Stimulated activated CD4-positive, alpha-beta T cell treated with anti-CD3 and anti-CD28 coated beads, Interleukin-1b, Interleukin-23, amount 100 ng/mL, for 48 hours (primary cell): Measurements from ENCODE around the gene DAB1.

Experiments used
- DNase-seq: peaks from one replicate; pipeline ENCODE4 v3.0.0-alpha.2; 2020

Gene DAB1

DNA sequence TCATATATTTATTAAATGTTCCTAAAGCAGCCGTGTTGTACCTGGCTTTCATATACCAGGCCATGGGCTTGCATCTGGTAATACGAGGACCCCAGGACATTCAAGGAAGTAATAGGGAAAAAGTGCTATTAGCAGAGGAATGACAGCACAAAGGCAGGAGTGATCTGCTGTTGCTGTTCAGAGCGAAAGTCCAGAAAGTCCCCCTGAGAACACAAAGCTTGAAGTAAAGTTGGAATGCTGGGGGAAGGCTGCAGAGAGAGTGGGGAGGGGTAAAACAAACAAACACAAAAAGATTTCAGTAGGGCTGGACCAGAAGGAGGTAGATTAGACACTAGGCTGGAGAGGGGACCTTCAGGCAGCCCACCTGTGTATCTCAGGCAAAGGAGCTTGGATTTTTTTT lies 363.4 kb downstream of the DAB1 start:
- DNase-seq: no peak

DNA sequence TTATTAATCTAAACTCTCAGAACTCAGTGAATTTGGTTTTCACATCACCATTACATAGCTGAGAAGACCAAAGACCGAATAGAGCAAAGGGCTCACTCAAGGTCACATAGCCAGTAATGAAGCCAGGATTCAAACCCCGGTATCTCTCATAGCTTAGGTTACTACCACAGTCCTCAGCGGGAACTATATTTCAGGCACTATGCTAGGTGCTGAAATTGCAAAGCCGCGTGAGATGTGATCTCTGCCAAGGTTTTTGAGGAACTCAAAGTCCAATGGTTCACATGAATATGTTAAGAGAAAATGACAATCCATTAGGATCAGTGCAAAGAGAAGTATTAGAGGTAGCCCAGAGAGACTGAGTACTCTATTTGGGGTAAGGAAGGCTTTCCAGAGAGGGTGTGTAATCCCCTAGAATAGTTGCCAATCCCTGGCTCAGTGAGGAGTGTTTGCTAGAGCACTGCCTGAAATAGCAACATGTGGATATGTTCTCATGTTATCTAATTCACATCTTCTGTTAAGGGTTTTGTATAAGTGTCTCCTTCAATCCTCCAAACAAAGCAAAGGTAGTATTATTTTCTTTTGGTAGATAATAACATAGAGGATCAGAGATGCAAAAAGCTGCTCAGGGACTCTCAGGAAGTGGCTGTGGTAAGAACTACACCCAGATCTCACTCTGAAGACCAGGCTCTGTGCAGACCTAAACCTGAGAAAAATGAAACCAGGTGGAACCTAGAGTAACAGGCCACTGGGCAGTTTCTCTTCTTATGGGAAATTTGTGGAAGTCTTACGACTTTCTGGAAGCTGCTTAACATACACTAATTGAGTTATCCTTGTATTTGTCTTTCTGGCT lies 365.0 kb downstream of the DAB1 start:
- DNase-seq: no peak

DNA sequence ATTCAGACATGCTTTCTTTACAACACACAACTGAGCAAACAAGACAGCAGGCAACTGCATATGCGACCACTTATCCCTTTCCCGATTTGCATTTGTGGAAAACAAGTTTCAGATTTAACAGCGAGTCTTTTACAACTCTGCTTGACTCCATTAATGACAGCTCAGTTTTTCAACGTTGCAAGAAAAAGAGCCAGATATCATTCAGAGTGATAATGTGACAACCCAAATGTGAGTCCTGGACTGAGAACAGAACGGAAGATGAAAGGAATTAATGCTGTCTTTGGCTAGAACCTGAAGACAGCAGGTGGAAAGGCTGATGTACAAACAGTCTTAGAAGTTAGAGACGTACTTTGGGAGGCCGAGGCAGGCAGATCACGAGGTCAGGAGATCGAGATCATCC lies 375.0 kb downstream of the DAB1 start:
- DNase-seq: no peak

DNA sequence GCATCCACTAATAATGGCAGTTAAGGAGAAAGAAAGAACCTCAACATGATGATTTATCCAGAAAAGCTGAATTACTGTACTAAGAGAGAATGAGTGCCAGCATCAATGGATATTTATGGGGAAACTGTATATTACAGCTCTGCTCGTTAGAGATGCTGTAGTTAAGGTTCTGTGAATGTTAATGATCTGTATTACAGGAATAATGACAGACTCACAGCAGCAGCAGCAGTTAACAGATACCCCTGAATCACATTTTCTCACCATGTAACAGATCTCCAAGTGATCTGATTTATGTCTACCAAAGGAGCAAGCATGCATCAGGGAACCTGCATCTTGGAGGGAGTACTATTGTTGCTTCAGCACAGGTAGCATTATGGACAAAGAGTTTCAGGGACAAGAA lies 377.4 kb downstream of the DAB1 start:
- no peak for DNase-seq

DNA sequence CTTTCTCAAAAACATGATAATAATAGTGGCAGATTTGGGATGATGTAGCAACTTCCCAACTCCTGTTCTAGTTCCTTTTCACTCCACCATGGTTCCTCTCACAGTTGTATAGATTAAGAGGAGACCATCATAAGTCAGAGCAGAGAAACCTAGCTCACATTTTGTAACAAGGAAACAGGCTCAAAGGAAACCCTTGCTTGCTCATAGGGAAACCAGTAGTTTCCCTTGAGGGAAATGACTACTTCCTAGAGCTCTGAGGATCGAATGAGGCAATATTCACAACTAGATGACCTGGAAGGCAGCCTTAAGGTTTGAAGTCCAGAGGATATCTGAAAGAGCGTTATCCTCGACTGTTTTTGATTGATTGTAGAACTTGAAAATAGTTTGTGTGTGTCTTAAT lies 382.0 kb downstream of the DAB1 start:
- no peak for DNase-seq

DNA sequence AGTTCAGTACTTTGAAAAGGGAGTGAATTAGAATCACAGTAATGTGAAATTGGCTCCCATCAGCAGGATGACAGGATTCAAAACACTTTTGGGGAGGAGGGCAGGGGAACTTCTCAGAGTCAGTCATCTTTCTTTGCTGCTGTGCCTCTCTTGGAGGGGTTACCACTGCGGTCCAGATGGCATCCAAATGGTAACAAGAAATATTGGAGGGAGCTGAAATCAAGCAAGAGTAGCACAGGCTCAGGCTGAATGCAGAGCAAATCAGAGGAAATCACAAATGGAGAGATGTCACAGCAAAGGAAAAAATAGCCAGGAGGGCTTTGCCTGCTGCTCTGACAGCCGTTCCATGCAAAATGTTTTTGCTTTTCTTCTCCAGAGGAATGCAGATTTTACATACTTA lies 383.0 kb downstream of the DAB1 start:
- no peak for DNase-seq

DNA sequence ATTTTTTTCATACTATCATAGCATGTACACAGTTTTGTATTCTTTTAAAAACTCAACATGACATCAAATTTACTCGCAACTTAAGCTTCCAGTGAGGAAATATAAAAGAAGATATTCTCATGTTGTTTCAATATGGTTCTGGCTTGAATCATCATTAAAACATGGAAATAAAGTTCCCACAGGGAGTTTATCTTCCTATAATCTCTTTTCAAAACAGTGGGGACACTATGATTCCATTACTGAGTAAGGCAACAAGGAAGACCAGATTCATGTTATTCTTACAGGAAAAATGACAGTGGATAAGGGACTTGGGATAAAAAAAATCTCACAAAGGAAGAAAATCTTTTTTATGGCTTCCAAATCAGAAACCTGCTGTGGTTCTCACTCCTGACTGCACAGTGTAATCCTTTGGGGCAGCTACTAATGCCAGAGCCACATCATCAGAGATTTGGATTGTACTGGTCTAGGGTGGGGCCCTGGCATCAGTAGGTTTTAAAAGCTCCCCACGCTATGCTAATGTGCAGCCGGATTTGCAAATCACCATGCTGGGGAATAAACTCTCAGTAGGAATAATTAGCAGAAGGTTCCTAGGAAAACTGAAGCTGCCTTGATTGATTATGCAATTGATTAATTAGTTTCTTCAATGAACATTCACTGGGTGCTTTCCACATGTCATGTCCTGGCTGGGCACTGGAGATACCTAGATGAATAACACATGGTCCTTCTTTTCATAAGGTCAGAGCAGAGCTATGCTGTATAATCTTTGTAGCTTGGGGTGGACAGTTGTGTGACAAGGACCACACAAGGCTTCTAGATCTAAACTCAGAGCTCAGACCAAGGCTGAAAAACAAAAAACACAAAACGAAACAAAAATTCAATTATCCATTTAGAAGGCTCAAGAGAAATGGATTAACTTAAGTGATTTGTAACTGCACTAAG lies 386.9 kb downstream of the DAB1 start:
- DNase-seq: no peak

DNA sequence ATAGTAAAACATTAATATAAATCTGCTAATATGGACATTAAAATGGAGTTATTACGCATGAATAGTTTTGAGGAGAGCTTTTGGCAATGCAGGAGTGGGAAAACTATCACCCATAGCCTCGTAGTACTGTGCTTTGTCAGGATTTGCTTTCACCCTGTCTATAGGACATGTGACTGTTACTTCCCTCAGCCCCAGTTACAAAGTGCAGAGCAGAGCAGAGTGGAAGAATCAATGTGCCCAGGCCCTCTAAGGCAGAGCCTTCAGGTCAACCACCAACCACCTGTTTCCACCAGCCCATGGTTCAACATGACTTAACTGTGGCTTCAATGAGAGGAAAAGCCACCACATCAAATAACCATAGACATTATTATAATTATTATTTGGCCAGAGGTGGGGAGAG lies 389.1 kb downstream of the DAB1 start:
- no peak for DNase-seq

DNA sequence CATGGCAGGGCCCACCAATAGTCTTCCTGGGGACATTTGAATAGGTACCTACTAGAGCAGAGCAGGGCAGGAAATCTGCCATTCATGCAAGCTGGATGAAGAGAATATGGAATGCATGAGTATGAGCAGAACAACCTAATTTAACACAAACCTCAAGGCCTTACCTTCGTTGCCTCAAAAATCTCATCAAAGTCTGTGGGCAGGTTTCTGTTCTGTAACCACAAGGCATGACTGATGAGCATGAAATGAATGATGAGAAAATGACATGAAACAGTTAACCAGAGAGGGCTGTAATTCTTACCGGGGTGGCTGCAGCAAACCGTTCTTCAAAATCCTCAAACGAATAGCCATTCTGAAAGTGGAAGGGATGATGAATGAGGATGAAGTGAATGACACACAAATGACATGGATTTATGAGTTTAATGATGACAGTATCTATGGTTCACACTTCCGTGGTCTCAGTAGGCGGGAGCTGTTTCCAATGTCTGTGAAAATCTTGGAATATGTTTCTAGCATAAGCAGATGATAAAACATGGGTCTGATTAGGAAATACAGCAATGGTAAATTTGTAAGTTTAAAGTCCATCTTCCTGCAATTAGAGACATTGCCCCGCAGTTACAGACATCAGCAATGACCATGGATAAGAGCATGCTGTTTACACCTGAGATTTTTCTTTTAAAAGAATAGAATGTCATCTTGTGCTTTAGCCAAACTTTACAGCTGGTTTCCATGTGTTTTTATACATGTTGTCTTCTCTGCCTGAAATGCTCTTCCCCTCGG lies 390.4 kb downstream of the DAB1 start:
- DNase-seq: peak; percentile 20

DNA sequence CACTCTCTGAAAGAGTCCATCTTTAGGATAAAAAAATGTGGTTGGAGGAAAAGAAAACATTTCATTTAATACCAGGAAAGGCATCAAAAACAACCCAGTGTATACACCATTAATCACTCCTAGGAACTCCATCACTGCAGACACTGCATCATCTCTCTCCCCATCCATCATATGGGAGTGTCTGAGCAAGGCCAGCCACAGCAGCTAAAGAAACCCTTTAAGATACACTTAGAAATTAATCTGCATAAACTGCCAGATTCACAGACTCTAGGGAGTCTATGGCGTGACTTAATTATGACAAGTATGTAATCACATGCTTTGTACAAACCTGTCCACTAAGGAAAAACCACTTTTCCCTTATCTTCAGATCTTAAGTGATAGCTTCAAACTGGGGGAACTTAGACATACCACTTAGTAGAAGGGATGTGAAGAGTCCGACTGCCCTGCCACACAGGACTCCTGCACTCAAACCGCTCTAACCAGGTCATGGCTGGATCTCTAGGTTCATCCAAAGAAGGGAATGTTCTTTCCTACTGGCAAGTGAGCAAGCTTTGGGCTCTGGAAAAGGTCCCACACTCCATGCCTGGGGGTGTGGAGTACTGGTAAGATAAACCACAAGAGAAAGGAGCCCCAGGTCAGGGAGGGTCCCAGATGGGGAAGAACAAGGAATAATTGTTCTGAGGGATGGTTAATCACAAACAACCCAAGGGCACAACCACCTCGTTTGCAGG lies 397.1 kb downstream of the DAB1 start:
- DNase-seq: no peak

DNA sequence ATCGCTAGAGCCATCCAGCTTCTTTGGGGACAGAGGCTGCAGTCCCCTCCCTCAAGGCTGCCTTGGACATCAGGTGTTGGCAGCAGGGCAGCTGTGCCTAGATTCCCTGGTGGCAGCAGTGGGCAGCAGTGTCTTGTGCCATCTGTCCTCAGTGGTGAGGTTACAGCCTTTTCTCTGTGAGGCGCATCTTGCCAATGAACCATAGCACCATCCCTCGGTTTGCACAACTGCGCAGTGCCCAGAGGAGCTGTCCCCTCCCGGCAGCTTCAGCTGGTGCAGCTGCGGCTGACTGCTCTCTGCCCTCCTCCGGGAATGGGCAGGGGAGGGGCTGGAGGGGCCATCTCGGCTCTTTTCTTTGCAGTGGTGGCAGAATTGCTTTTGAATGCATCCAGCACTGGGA lies 399.0 kb downstream of the DAB1 start:
- no peak for DNase-seq

DNA sequence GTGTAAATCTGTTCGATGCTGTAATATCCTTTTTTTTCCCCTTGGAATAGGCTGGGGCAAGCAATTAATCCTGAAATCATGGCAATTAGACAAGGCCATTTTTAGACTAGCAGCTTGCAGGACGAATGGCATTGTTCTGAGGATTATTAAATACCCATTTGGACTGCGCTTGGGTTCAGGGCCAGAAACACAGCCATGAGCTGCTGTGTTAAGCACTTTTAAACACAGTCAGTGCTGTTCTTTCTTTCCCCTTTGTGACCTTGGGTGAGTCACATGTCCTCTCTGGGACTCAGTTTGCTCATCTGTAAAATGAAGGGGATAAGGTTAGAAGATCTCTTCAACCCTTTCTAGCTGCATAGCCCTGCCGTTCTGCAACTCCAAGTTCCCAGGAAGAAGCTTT lies 399.4 kb downstream of the DAB1 start:
- no peak for DNase-seq

DNA sequence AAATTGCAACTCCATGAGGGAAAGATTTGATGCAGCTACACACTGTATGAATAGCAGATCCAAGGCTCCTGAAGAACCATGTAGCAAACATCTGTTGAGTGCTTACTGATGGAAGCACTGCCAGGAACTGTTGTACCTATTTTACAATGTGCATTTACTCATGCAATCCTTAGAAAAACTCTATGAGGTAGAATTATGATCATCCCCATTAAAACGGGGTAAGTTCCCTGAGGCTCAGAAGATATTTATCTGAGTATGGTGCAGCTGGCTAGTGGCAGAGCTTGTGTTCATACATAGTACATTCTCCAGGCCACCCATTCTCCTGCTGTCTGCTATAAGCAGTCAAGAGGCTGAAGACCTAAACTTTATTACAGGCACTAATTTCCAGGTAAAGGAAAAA lies 403.6 kb downstream of the DAB1 start:
- DNase-seq: no peak

DNA sequence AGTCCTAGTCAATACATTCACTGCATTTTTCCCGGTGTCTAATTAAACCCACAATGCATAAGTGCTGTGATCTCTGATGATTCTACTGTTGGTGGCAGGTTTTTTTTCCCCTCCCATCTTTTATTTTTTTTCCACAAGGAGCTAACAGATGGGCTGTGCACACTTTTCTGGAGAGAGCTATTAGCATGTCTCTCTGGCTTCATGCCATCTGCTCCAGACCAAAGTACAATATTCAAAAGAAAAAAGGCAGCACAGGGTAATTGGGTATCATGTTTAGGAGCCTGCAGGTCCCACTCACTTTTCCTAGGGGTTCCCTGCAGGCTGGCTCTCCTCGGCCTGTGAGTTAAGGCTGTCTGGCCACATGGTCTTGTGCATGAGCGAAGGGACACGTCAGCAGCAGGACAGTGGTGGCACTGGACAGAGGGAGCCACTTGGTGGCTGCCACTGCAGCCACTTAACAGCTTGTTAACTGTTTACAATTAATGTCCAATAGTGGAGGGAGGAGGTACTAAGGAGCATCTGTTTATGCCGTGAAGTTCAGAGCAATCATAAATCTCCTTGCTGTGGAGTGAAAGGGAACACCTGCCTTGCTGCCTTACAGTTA lies 404.5 kb downstream of the DAB1 start:
- DNase-seq: no peak

DNA sequence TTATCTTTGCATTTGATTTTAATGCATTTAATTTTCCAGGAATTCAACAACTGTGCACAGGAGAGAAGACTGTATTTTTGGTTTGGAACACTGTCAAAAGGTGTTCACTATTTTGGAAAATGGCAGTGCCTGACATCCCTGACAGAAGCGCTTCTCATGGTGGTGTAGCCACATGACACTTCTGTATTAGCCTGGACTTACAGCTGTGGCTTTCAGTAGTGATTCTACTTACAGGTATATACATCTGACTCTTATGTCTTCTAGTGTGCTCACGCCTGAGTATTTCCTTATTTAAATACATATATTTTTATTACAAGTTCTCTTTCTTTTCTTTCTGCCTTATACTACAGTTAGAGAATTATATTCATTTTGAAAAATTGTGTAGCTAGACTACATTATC lies 405.7 kb downstream of the DAB1 start:
- no peak for DNase-seq

DNA sequence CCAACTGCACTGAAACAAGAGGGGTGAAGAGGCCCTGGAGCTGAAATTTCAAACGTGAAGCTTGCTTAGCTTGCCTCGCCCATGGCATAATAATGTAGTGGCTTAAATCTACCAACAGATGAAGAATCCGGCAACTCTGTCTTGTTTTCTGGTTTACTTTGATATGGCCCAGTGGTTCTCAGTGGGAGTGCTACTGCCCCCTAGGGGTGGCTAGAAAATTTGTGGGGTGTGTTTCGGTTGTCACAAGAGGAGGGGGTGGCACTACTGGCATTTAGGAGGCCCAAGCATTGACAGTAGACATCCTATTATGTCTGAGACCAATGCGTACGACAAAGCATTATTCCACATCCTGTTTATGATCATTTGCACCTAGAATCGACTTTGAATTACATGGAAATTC lies 406.1 kb downstream of the DAB1 start:
- DNase-seq: no peak

DNA sequence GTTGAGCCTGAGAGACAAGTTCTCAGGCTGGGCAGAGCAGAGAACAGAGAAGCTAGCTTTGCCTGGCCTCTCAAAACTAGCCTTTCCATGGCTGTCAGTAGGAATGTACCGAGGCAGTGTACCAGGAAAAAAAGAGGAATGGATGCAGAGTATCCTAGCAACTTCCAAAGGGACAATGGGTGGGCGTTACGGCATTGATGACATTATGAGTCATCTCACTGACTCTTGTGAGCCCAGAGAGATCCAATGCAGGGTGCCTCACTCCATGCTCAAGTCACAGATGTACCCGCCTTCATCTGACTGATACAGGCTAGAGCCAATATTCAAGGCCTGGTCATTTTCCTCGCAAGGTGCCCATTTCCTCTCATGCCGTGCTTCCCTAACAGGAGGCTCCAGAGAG lies 406.7 kb downstream of the DAB1 start:
- DNase-seq: no peak

DNA sequence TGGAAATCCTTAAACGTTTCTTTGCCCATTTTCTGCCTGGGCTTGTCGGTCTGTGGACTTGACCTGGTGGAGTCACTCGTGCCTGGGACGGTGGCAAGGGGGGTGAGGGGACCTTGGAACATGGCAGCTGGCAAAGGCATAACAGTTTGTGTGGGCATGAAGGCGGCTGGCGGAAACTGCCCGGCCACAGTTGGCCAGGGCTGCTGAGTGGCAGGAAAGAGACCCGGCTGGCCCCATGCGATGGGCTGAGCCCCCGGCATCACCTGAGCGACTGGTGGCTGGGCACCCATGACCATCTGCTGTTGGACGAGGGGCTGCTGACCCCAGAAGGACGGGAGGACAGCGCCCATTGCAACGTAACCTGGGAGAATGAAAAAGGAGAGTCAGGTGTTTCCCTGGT lies 408.8 kb downstream of the DAB1 start:
- no peak for DNase-seq

DNA sequence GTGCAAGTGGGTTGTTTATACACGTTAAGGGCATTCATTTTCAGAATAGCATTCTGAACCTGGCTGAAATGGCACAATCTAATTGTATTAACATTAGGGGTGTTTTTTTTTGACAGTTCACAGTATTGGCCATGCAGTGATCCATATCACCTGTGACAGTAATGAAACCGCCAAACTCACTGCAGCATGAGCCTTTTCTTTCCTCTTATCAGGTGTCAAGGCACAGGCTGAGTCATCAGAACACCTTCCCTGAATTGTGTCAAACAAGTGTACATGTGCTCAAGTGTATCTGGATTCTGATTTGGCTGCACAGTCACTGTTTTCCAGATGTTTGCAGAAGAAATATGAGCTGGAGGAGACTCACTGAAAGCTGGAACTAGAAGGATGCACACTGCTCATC lies 410.3 kb downstream of the DAB1 start:
- DNase-seq: no peak

DNA sequence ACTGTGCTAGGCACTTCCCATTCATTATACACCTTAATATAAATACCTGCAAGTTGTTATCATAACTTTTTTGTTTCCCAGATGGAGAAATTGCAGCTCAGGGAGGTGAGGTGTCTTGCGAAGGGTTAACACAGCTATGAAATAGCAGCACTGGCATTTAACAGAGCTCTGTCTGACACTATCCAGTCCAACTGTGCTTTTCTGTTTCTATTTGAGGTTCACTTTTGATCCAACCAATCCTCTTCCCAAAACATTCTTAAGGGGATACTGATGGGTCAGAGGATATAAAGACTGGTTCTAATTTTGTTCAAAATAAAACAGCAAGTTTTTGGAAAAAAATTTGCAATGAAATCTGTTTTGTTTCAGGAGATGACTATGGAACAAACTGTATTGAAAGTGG lies 411.5 kb downstream of the DAB1 start:
- DNase-seq: no peak

DNA sequence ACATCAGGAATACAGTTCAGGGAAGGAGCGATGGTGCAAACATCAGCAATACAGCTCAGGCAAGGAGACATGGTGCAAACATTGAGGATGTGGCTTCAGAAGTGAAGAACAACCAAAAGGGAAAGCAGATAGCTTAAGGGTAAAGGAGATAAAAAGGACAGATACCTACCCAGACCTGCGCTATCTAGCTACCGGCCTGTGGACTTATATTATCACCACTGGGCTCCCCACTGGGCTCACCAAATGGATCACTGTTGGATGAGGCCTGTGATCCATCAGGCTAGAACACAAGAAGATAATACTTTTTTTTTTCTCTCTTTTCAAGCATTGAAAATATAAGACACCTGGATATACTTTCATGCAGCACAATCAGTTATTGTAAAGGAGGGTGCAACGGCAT lies 413.3 kb downstream of the DAB1 start:
- DNase-seq: no peak

DNA sequence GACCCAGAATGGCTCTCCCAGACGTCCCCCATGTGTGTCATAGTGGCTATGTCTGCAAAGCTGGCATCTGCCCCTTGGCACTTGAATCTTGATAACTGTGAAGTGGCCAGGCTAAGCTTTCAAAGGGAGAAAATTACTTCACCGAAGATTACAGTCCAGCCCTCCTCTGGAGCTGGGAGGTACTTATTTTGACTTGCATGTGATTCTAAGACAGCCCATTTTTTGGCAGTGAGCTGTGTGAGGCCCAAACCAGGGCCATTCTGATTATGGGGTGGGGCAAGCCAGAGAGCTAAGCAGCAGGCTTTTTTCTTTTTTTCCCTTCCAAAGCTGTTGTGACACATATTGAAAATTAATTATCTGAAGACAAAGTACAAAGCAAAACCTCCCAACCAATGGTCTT lies 415.9 kb downstream of the DAB1 start:
- DNase-seq: no peak
